Nephron (organoid): ENCODE data around the gene SORCS2.

Experiments used
- H3K27ac Mint-ChIP-seq, 3 experiments: 2 replicates each; pipeline ENCODE4 v1.8.0; 2020; ENCODE audit warnings: mixed read lengths in 3 of 3, mild to moderate bottlenecking in 2 of 3, moderate library complexity in 1 of 3
- H3K27me3 Mint-ChIP-seq: 2 replicates; pipeline ENCODE4 v1.8.0; 2021; ENCODE audit warnings: low read depth, mild to moderate bottlenecking, moderate library complexity, mixed read lengths
- H3K36me3 Mint-ChIP-seq: 2 replicates; pipeline ENCODE4 v1.8.0; 2020; ENCODE audit warnings: low read depth, mixed read lengths
- H3K4me1 Mint-ChIP-seq: 2 replicates; pipeline ENCODE4 v1.8.0; 2020; ENCODE audit warnings: mixed read lengths
- H3K4me3 Mint-ChIP-seq, 3 experiments: 2 replicates each; pipeline ENCODE4 v1.8.0; 2020; ENCODE audit warnings: mild to moderate bottlenecking in 3 of 3, mixed read lengths in 3 of 3, moderate library complexity in 2 of 3
- H3K9me3 Mint-ChIP-seq: 2 replicates; pipeline ENCODE4 v1.8.0; 2020; ENCODE audit warnings: mixed read lengths
- CTCF ChIP-seq, 3 experiments: fragments of 200-600 bp; sonication (generic); IDR thresholded peaks; one replicate each; pipeline ENCODE4 v1.5.0; 2021; ENCODE audit warnings: antibody characterized with exemption in 3 of 3; ENCODE audit not compliant: unreplicated experiment in 3 of 3

SORCS2 gene

DNA sequence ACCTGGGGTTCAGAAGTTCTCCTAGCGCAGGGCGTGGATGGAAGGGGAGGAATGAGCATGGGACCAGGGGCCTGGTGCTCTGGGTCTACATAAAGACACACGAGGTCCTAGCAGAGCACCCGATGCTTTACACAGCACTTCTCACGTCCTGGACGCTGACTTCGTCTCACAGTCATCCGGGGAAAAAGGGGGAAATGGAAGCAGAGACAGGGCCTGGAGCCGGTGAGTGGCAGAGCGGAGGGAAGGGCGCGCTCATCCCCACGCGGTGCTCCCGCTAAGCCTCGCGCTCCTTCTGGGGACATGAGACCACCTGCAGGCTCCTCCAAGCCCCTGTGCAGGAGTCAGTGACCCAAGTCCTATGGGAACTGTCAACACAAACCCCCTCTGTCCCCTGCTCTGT is 589.7 kb downstream of the SORCS2 start:
- Mint-ChIP-seq H3K36me3 (peaks cover 79% of the 10 kb centered on the region), H3K27me3 (no peaks in the 10 kb centered on the region), H3K4me1 (peaks cover 67% of the 10 kb centered on the region), H3K27ac (peak overlapping the region; percentile 71 to 91 (median 80)), H3K9me3 (no peaks in the 10 kb centered on the region), H3K4me3 (no peak overlapping the region)
- TF ChIP-seq CTCF (IDR thresholded peaks at IDR 0.05; ENCODE audit: unreplicated experiment in 3 of 3): no peak

- peaks cover 65% of the 10 kb centered on the region for H3K4me1 Mint-ChIP-seq
- peaks cover 76% of the 10 kb centered on the region for H3K36me3 Mint-ChIP-seq
- H3K27ac Mint-ChIP-seq: peak overlapping the region; percentile 71 to 91 (median 80)
- no peaks in the 10 kb centered on the region for H3K9me3 Mint-ChIP-seq
- H3K4me3 Mint-ChIP-seq: no peak overlapping the region
- TF ChIP-seq CTCF (IDR thresholded peaks at IDR 0.05; ENCODE audit: unreplicated experiment in 3 of 3): no peak
- no peaks in the 10 kb centered on the region for H3K27me3 Mint-ChIP-seq
Measured at GRCh38 chr4:7782783-7783182, 590.4 kb downstream of the SORCS2 start.

DNA sequence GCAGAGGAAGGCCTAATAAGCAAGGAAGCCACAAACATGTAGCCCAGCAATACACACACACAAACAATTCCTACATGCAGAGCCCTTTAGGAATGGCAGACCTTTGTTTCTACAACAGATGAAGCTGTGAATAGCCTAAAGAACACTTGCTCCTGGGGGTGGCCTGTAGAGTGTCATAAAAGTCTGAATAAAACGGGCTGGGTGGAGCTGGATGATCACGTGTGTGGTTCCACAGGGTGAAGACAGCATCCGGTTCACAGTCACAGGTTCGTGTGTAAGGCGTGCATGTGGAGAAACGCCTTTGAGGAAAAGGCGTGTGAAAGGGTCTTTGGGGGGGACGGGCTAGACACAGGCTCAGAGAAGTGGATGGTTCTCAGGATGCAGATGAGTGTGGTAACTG is 591.2 kb downstream of the SORCS2 start:
- peaks cover 69% of the 10 kb centered on the region for H3K36me3 Mint-ChIP-seq
- H3K4me3 Mint-ChIP-seq: no peak overlapping the region
- no peaks in the 10 kb centered on the region for H3K9me3 Mint-ChIP-seq
- H3K4me1 Mint-ChIP-seq: peaks cover 57% of the 10 kb centered on the region
- no peak for TF ChIP-seq CTCF (IDR thresholded peaks at IDR 0.05; ENCODE audit: unreplicated experiment in 3 of 3)
- peak overlapping the region; percentile 68 to 80 (median 71) for H3K27ac Mint-ChIP-seq
- H3K27me3 Mint-ChIP-seq: no peaks in the 10 kb centered on the region

DNA sequence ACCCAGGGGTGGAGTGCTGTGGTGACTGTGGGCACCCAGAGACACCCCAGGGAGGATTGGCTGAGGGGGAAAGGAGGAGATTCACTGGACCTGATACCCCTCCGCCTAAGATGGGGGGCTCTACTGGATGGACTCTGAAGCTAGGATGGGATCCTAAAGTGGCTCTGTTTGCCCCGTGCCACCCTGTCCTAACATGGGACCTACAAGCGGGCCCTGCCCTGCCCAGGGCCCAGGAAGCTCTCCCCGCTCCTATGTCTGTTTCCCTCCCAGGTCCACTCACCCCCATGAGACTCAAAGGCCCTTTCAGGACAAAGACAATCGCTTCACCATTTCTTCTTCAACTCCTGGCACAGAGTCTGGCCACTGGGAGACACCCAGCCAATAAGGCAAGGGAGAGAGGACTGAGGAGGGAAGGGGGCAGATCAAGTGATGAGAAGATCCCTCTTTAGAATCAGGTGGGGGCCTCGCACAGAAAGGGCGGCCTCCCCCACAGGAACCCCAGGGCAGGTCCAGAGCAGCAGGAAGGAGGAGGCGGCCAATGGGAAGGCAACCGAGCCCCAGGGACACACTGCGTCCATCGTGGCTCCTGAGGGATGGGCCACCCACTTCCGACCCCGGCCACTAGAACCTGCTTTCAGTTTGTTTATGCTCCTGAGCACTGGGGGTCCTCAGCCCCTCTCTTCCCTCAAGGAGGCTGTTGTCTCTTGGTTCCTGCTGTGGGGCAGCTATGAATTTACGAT is 592.0 kb downstream of the SORCS2 start:
- no peaks in the 10 kb centered on the region for H3K9me3 Mint-ChIP-seq
- peak overlapping the region in 2 of 3 experiments; percentile 34 to 68 for H3K27ac Mint-ChIP-seq
- no peaks in the 10 kb centered on the region for H3K27me3 Mint-ChIP-seq
- H3K4me1 Mint-ChIP-seq: peaks cover 50% of the 10 kb centered on the region
- TF ChIP-seq CTCF (IDR thresholded peaks at IDR 0.05; ENCODE audit: unreplicated experiment in 3 of 3): no peak
- H3K36me3 Mint-ChIP-seq: peaks cover 61% of the 10 kb centered on the region
- no peak overlapping the region for H3K4me3 Mint-ChIP-seq

DNA sequence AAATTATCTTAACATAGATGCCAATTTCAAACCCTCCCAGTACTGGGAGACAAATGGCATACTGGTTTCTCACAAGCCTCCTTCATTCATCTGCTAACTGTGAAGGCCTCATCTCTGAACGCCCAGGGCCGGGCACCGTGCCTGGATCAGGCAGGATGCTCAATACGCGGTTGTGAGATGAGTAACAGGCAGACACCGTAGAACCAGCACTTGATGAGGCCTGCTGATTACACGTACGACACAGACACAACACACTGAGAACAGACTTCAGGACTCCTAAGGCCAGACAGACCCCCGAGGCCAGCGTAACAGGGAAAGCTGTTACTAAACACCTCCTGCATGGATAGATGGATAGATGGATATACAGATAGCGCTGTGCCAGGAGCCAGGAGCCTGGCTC is 592.7 kb downstream of the SORCS2 start:
- Mint-ChIP-seq H3K4me1 (peaks cover 45% of the 10 kb centered on the region), H3K27ac (peak overlapping the region in 2 of 3 experiments; percentile 34 to 63), H3K4me3 (no peak overlapping the region), H3K9me3 (no peaks in the 10 kb centered on the region), H3K27me3 (no peaks in the 10 kb centered on the region), H3K36me3 (peaks cover 54% of the 10 kb centered on the region)
- no peak for TF ChIP-seq CTCF (IDR thresholded peaks at IDR 0.05; ENCODE audit: unreplicated experiment in 3 of 3)

- H3K27me3 Mint-ChIP-seq: no peaks in the 10 kb centered on the region
- H3K36me3 Mint-ChIP-seq: peaks cover 52% of the 10 kb centered on the region
- H3K4me3 Mint-ChIP-seq: no peak overlapping the region
- H3K4me1 Mint-ChIP-seq: peaks cover 44% of the 10 kb centered on the region
- TF ChIP-seq CTCF (IDR thresholded peaks at IDR 0.05; ENCODE audit: unreplicated experiment in 3 of 3): no peak
- H3K27ac Mint-ChIP-seq: no peak overlapping the region
- no peaks in the 10 kb centered on the region for H3K9me3 Mint-ChIP-seq
Measured at GRCh38 chr4:7786040-7786439, 593.7 kb downstream of the SORCS2 start.
